Tibial nerve (tissue), 3 donors: ENCODE data around the gene LRCH4.

ENCODE experiments used
- POLR2A ChIP-seq, 2 donors: fragments of 450-650 bp; IDR thresholded peaks; one replicate each; pipeline ENCODE4 v1.6.1; 2017; ENCODE audit warnings: antibody characterized with exemption in 2 of 2, mild to moderate bottlenecking in 2 of 2, moderate library complexity in 2 of 2
- TF ChIP-seq, protein P1 (sequence below), 5 experiments: fragments of 200-600 bp in 3 of 5; fragments of 450-650 bp in 2 of 5; sonication (generic) in 3 of 5; IDR thresholded peaks; one replicate each; pipeline ENCODE4 v1.5.1; 2016 to 2019; ENCODE audit warnings: antibody characterized with exemption in 5 of 5, mild to moderate bottlenecking in 3 of 5, moderate library complexity in 2 of 5

DNA sequence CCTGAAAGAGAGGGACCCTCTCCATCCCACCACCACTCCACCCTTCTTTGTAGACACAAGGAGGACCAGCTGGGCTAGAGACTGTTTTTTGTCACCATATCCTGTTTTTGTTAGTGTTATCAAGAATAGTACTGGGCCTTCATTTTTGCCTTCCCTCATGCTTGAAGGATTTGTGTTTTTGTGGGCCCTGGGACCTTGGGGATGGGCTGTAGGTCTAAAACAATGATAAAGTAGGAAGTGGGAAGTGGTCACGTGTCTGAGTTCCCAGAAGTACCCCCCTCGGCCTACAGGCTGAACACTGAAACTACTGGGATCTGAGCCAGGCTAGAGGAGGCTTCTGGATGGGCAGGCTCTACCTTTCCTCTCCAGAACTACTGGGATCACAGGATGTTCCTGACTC lies 38.1 kb downstream of the LRCH4 start:
- TF ChIP-seq, protein P1, sequence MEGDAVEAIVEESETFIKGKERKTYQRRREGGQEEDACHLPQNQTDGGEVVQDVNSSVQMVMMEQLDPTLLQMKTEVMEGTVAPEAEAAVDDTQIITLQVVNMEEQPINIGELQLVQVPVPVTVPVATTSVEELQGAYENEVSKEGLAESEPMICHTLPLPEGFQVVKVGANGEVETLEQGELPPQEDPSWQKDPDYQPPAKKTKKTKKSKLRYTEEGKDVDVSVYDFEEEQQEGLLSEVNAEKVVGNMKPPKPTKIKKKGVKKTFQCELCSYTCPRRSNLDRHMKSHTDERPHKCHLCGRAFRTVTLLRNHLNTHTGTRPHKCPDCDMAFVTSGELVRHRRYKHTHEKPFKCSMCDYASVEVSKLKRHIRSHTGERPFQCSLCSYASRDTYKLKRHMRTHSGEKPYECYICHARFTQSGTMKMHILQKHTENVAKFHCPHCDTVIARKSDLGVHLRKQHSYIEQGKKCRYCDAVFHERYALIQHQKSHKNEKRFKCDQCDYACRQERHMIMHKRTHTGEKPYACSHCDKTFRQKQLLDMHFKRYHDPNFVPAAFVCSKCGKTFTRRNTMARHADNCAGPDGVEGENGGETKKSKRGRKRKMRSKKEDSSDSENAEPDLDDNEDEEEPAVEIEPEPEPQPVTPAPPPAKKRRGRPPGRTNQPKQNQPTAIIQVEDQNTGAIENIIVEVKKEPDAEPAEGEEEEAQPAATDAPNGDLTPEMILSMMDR (IDR thresholded peaks at IDR 0.05): peak in 2 of 5 experiments; percentile 10 to 32
- no peak for TF ChIP-seq POLR2A (IDR thresholded peaks at IDR 0.05)
